ENCODE results near the gene PLA2G2F. TPM values are rescaled to one million over a fixed set of nuclear protein-coding genes. Genes with fewer than 3 reads are reported as not detected.

PLA2G2F gene
- total RNA-seq, 2 donors from 2014 or later: not detected

GRCh38 chr1:20109223-20109856 lies 29.8 kb upstream of the PLA2G2F start:
- no peak overlapping the region for H3K27ac ChIP-seq (ENCODE audit: low read depth, low read length)
- 90 to 100% methylated on average over 1 to 4 of the region's 4 CpGs for WGBS, 2 experiments (ENCODE audit: insufficient coverage in 1 of 2, insufficient read length in 1 of 2)
- no peaks in the 10 kb centered on the region for H3K36me3 ChIP-seq (ENCODE audit: control insufficient read depth, insufficient read depth, low read length)
- Mint-ChIP-seq H3K4me1 (peaks cover 3% of the 10 kb centered on the region), H3K4me3 (no peak overlapping the region), H3K9me3 (no peaks in the 10 kb centered on the region), H3K27ac (no peak overlapping the region), H3K27me3 (ENCODE audit: insufficient read depth) (peaks cover 9% of the 10 kb centered on the region), H3K36me3 (ENCODE audit: low read depth) (no peaks in the 10 kb centered on the region)
- H3K4me1 ChIP-seq (ENCODE audit: control insufficient read depth, insufficient read depth, low read length): no peaks in the 10 kb centered on the region
- peak; percentile 44 for TF ChIP-seq CTCF (conservative IDR thresholded peaks at IDR 0.05)
- H3K9ac ChIP-seq (ENCODE audit: extremely low read depth, low read length, poor library complexity, severe bottlenecking): no peak overlapping the region
- no peak overlapping the region for H3K4me3 ChIP-seq (ENCODE audit: low read length)
- no peak for DNase-seq
- H3K9me3 ChIP-seq (ENCODE audit: control insufficient read depth, low read length): no peaks in the 10 kb centered on the region
- no peaks in the 10 kb centered on the region for H3K27me3 ChIP-seq (ENCODE audit: control insufficient read depth, insufficient read depth, low read length, poor library complexity, severe bottlenecking)

- H3K27ac ChIP-seq (ENCODE audit: low read depth, low read length): no peak overlapping the region
Observed at GRCh38 chr1:20110679-20111078, 28.4 kb upstream of the PLA2G2F start.

GRCh38 chr1:20111452-20111851 lies 27.7 kb upstream of the PLA2G2F start:
- H3K4me1 ChIP-seq (ENCODE audit: control insufficient read depth, insufficient read depth, low read length): no peaks in the 10 kb centered on the region
- H3K27me3 Mint-ChIP-seq (ENCODE audit: insufficient read depth): peaks cover 9% of the 10 kb centered on the region
- no peak overlapping the region for H3K4me3 Mint-ChIP-seq
- no peak overlapping the region for H3K9ac ChIP-seq (ENCODE audit: extremely low read depth, low read length, poor library complexity, severe bottlenecking)
- peaks cover 4% of the 10 kb centered on the region for H3K4me1 Mint-ChIP-seq
- no peaks in the 10 kb centered on the region for H3K36me3 Mint-ChIP-seq (ENCODE audit: low read depth)
- H3K27ac ChIP-seq (ENCODE audit: low read depth, low read length): no peak overlapping the region
- no peaks in the 10 kb centered on the region for H3K9me3 ChIP-seq (ENCODE audit: control insufficient read depth, low read length)
- no peaks in the 10 kb centered on the region for H3K9me3 Mint-ChIP-seq
- no peak overlapping the region for H3K27ac Mint-ChIP-seq
- TF ChIP-seq CTCF (conservative IDR thresholded peaks at IDR 0.05): no peak
- H3K27me3 ChIP-seq (ENCODE audit: control insufficient read depth, insufficient read depth, low read length, poor library complexity, severe bottlenecking): no peaks in the 10 kb centered on the region
- DNase-seq: no peak
- WGBS, 2 experiments (ENCODE audit: insufficient coverage in 1 of 2, insufficient read length in 1 of 2): 86 to 98% methylated on average over 1 to 5 of the region's 5 CpGs
- H3K36me3 ChIP-seq (ENCODE audit: control insufficient read depth, insufficient read depth, low read length): no peaks in the 10 kb centered on the region
- H3K4me3 ChIP-seq (ENCODE audit: low read length): no peak overlapping the region

More at GRCh38 chr1:20110679-20111078, 28.4 kb upstream of the PLA2G2F start:
- H3K36me3 ChIP-seq (ENCODE audit: control insufficient read depth, insufficient read depth, low read length): no peaks in the 10 kb centered on the region
- no peaks in the 10 kb centered on the region for H3K9me3 ChIP-seq (ENCODE audit: control insufficient read depth, low read length)
- no peak overlapping the region for H3K9ac ChIP-seq (ENCODE audit: extremely low read depth, low read length, poor library complexity, severe bottlenecking)
- no peak for TF ChIP-seq CTCF (conservative IDR thresholded peaks at IDR 0.05)
- Mint-ChIP-seq H3K27ac (no peak overlapping the region), H3K4me1 (peaks cover 4% of the 10 kb centered on the region), H3K4me3 (no peak overlapping the region), H3K9me3 (no peaks in the 10 kb centered on the region), H3K27me3 (ENCODE audit: insufficient read depth) (peaks cover 9% of the 10 kb centered on the region), H3K36me3 (ENCODE audit: low read depth) (no peaks in the 10 kb centered on the region)
- no peak overlapping the region for H3K4me3 ChIP-seq (ENCODE audit: low read length)
- no peaks in the 10 kb centered on the region for H3K4me1 ChIP-seq (ENCODE audit: control insufficient read depth, insufficient read depth, low read length)
- no peaks in the 10 kb centered on the region for H3K27me3 ChIP-seq (ENCODE audit: control insufficient read depth, insufficient read depth, low read length, poor library complexity, severe bottlenecking)
- WGBS, 2 experiments (ENCODE audit: insufficient coverage in 1 of 2, insufficient read length in 1 of 2): 93 to 96% methylated on average over 11 to 12 of the region's 12 CpGs
- DNase-seq: no peak

Measured in endodermal cell (in vitro differentiated cells).